OCI-LY3 (cell line): ENCODE results near the gene WDFY4.

ENCODE experiments used
- EZH2phosphoT487 ChIP-seq: fragments of 200-600 bp; shearing (Covaris generic); IDR thresholded peaks from 2 replicates; pipeline ENCODE4 v1.6.1; 2018; ENCODE audit warnings: antibody characterized with exemption, mixed run types, low read depth
- TF ChIP-seq, protein P1 (sequence below): fragments of 200-600, 300-600 bp; sonication (generic); IDR thresholded peaks from 2 replicates; pipeline ENCODE4 v1.5.1; 2014; ENCODE audit warnings: antibody characterized with exemption, low read length, low read depth

DNA sequence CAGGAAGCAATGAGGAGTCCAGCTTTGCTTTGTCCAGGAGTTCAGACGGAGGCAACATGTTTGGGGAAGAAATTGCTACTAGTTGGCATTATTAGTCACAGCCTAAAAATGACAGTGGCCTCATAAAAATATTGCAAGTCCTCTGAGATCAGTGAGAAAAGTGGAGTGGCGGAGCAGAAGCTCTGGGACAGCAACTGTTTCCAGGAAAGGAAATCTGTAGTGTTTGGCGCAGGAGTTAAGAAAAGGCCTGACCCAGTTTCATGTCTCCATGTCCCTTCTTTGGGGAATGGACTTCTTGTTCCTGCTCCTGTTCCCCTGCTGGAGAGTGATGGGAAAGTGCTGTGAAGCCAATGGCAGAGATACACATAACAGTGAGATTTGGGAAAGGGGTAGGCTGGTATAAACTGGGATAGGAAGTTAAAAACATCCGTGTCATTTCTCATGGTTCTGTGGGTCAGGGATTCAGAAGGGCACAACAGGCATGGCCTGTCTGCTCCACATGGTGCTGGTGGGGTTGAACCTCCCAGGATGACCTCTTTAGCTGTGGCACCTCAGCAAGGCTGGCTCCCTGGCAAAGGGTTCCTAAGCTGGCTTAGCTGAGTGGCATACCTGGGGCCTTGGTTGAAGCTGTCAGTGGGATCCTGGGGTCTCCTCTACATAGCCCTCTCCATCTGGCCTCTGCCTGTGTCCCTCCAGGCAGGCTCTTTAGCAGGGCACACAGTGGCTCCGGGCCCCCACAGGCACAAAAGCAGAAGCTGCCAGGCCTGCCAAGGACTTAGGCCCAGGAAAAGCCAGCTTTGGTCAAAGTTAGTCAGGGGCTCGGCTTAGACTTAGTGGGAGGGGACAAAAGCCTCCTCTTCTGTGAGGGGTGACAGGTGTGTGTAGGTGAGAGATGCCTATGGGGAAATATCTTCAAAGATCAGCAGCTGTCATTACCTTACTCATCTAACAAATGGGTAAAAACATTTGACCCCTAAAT, 77.7 kb downstream of the WDFY4 start:
- TF ChIP-seq, protein P1, sequence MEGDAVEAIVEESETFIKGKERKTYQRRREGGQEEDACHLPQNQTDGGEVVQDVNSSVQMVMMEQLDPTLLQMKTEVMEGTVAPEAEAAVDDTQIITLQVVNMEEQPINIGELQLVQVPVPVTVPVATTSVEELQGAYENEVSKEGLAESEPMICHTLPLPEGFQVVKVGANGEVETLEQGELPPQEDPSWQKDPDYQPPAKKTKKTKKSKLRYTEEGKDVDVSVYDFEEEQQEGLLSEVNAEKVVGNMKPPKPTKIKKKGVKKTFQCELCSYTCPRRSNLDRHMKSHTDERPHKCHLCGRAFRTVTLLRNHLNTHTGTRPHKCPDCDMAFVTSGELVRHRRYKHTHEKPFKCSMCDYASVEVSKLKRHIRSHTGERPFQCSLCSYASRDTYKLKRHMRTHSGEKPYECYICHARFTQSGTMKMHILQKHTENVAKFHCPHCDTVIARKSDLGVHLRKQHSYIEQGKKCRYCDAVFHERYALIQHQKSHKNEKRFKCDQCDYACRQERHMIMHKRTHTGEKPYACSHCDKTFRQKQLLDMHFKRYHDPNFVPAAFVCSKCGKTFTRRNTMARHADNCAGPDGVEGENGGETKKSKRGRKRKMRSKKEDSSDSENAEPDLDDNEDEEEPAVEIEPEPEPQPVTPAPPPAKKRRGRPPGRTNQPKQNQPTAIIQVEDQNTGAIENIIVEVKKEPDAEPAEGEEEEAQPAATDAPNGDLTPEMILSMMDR: no peak
- TF ChIP-seq EZH2phosphoT487: no peak
